Prostate gland (tissue), 2 donors: ENCODE measurements around the gene NUDT5. TPM values are rescaled to one million over a fixed set of nuclear protein-coding genes. Genes with fewer than 3 reads are reported as not detected.
A peak's percentile ranks its signal among the peaks of the same experiment; 100 is the strongest.

Source experiments
- DNase-seq: peaks from one replicate; pipeline ENCODE4 v3.0.0-alpha.2; 2019; ENCODE audit warnings: low spot score
- H3K27ac ChIP-seq, 2 donors: fragments of 200-600 bp; sonication (generic); 2 replicates each; pipeline ENCODE4 v1.5.1; 2017 to 2019
- H3K27me3 ChIP-seq: fragments of 200-600 bp; sonication (generic); replicated peaks from 2 replicates; pipeline ENCODE4 v1.5.1; 2019; ENCODE audit not compliant: insufficient read depth
- H3K36me3 ChIP-seq, 2 donors: fragments of 200-600 bp; sonication (generic); 1 replicate in 1 of 2; 2 replicates in 1 of 2; pipeline versions ENCODE4 v1.5.1 to v1.8.1; 2017 to 2019
- H3K4me1 ChIP-seq: fragments of 200-600 bp; sonication (generic); replicated peaks from 2 replicates; pipeline ENCODE4 v1.5.1; 2019
- H3K4me3 ChIP-seq, 2 donors: fragments of 200-600 bp; sonication (generic); 2 replicates each; pipeline ENCODE4 v1.5.1; 2017 to 2019
- H3K9me3 ChIP-seq: fragments of 200-600 bp; sonication (generic); 2 replicates; pipeline ENCODE4 v1.5.1; 2017
- POLR2A ChIP-seq: fragments of 450-650 bp; IDR thresholded peaks from one replicate; pipeline ENCODE4 v1.6.1; 2016; ENCODE audit warnings: antibody characterized with exemption, mild to moderate bottlenecking
- POLR2AphosphoS5 ChIP-seq: sonication (generic); formaldehyde crosslinking; IDR thresholded peaks from one replicate; pipeline ENCODE4 v1.6.1; 2017; ENCODE audit warnings: antibody characterized with exemption
- WGBS: methylation state at CpG from one replicate; pipeline ENCODE4 v1.1.5; 2018; 5-methylcytosine and 5-hydroxymethylcytosine counted together
- intact Hi-C: fragments of 100-400 bp; cut with DNase I; formaldehyde crosslinking; loops from one replicate; pipeline ENCODE4 v1.14.2; 2022
- total RNA-seq, 2 donors: library from RNA; depleted of rRNA; stranded (reverse); fragments of >200 nt; gene quantifications; one replicate each; pipeline ENCODE4 v1.1.0, GENCODE V29; 2016
- TF ChIP-seq, protein P1 (sequence below), 4 experiments: fragments of 200-600 bp in 2 of 4; fragments of 450-650 bp in 2 of 4; sonication (generic) in 2 of 4; IDR thresholded peaks; 1 replicate in 3 of 4; 2 replicates in 1 of 4; pipeline ENCODE4 v1.5.1; 2016 to 2019; ENCODE audit warnings: antibody characterized with exemption in 4 of 4, mild to moderate bottlenecking in 2 of 4, moderate library complexity in 2 of 4

Gene NUDT5
- 10 to 100 TPM; 32.6 to 35.8 TPM for total RNA-seq

DNA sequence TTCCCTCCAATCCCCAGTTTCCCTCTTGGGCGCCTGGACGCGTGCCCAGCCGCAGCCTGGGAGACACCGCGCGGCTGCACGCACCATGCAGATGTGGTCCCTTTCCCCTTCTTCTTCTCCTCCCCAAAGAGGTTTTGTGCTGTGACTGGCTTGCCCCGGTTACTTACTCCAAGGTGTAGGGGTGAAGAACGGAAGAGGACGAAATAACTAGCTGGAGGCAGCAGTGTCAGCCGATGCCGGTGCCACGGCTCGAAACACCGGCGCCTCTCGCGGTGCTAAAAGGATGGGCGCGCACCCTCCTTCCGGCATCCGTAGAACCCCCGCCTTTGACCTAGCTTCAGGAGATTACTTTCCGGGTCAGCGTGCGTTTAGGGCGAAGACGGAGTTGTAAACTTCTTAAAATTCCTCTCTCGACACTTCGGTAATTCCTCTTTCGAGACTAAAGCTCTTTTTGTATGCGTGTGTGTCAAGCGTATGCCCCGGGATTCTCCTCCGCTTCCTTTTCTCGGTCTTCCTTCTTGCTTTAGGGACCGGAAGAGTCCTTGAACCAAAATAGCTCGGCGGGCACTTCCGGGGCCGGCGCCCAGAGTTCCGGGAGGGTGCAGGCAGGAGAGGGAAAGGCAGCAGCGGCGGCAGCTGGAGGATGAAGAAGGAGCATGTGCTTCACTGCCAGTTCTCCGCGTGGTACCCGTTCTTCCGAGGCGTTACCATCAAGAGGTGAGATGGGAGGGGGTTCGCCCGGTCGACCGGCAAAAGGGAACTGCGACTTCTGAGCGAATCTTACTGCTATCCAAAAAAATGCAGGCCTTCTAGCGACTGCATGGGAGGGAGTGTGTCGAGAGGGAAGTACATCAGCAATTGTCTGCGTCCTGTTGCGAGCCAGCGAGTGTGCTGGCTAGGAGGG, at the start of gene NUDT5, which contains the start of gene CDC123:
NUDT5 (minus strand) TSS at position 289 of the 904 bp plus-strand sequence. CDS start 9,600 bp downstream, outside the sequence.
CDC123 (plus strand) TSS at position 586 of the 904 bp plus-strand sequence; CDS start at position 644, 58 bp downstream.
- DNase-seq: peak; percentile 85
- Histone ChIP-seq H3K4me1 (peaks cover 3% of the 10 kb centered on the region), H3K27ac (peak within 1 kb of the TSS; percentile 92), H3K4me3 (peak within 1 kb of the TSS; percentile 70 to 84), H3K9me3 (no peaks in the 10 kb centered on the region), H3K27me3 (no peaks in the 10 kb centered on the region), H3K36me3 (no peaks in the 10 kb centered on the region)
- TF ChIP-seq POLR2AphosphoS5 (peak; percentile 89), POLR2A (no peak)
- TF ChIP-seq, protein P1, sequence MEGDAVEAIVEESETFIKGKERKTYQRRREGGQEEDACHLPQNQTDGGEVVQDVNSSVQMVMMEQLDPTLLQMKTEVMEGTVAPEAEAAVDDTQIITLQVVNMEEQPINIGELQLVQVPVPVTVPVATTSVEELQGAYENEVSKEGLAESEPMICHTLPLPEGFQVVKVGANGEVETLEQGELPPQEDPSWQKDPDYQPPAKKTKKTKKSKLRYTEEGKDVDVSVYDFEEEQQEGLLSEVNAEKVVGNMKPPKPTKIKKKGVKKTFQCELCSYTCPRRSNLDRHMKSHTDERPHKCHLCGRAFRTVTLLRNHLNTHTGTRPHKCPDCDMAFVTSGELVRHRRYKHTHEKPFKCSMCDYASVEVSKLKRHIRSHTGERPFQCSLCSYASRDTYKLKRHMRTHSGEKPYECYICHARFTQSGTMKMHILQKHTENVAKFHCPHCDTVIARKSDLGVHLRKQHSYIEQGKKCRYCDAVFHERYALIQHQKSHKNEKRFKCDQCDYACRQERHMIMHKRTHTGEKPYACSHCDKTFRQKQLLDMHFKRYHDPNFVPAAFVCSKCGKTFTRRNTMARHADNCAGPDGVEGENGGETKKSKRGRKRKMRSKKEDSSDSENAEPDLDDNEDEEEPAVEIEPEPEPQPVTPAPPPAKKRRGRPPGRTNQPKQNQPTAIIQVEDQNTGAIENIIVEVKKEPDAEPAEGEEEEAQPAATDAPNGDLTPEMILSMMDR (IDR thresholded peaks at IDR 0.05): peak in 2 of 4 experiments; percentile 8 to 22
- under 1% methylated on average over 62 of the region's 62 CpGs for WGBS
- intact Hi-C loops: no loop called here

DNA sequence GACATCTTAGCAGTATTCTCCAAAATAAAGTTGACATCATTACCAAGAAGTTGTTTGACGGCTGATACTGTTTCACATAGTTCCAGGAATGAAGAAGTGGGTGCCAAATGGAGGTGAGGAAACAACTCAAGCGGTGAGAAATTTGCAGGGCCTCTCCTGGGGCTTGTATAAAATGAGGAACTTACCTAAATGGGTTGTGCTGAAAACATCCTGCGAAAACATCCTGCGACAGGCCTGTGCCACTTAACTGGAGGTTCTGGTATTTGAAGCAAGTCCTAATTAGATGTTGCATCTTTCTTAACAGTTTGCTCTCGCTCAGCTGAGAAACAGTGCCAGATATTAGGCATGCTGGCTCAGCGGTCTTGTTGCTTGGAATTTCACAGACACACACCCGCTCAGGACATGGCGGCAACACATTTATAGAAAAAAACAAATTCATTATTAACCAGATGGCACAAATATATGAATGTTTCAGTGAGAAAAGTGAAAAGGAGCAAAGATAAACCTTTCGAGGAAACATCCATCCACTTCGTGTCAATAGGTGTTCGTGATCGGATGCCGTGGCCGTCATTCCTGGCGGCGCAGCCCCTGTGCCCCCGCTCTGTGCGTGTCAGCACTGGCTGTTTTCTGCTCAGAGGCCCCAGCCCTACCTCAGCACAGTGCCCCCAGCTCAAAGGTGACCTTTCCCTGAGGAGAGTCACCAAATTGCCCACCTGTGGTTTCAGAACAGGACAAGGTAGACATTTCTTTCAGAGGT, 48.4 kb upstream of the NUDT5 start:
- Histone ChIP-seq H3K4me3 (no peak overlapping the region), H3K4me1 (no peaks in the 10 kb centered on the region), H3K9me3 (no peaks in the 10 kb centered on the region), H3K27me3 (no peaks in the 10 kb centered on the region), H3K27ac (no peak overlapping the region), H3K36me3 (peaks cover 0 to 10% of the 10 kb centered on the region in 2 donors)
- intact Hi-C loops: no loop called here
- peak; percentile 27 for DNase-seq
- TF ChIP-seq POLR2A: no peak
- TF ChIP-seq, protein P1 (IDR thresholded peaks at IDR 0.05): no peak
- no peak for TF ChIP-seq POLR2AphosphoS5
- 86% methylated on average over 18 of the region's 18 CpGs for WGBS

GRCh38 chr10:12241810-12242529, 46.3 kb upstream of the NUDT5 start:
- peak overlapping the region; percentile 54 to 66 for H3K27ac ChIP-seq
- H3K4me3 ChIP-seq: no peak overlapping the region
- peaks cover 0 to 10% of the 10 kb centered on the region in 2 donors for H3K36me3 ChIP-seq
- 29% methylated on average over 19 of the region's 19 CpGs for WGBS
- H3K27me3 ChIP-seq: no peaks in the 10 kb centered on the region
- no peaks in the 10 kb centered on the region for H3K4me1 ChIP-seq
- intact Hi-C loops: no loop called here
- peak; percentile 82 for DNase-seq
- no peaks in the 10 kb centered on the region for H3K9me3 ChIP-seq
- no peak for TF ChIP-seq POLR2A
- TF ChIP-seq POLR2AphosphoS5: peak; percentile 68
- TF ChIP-seq, protein P1 (IDR thresholded peaks at IDR 0.05): no peak

- WGBS: 97% methylated on average over 8 of the region's 8 CpGs
- no peak for TF ChIP-seq POLR2AphosphoS5
- no peak for TF ChIP-seq POLR2A
- TF ChIP-seq, protein P1 (IDR thresholded peaks at IDR 0.05): no peak
- no peak overlapping the region for H3K4me3 ChIP-seq
- intact Hi-C loops: no loop called here
- H3K36me3 ChIP-seq: no peaks in the 10 kb centered on the region
- H3K27ac ChIP-seq: no peak overlapping the region
- H3K4me1 ChIP-seq: no peaks in the 10 kb centered on the region
- DNase-seq: no peak
- no peaks in the 10 kb centered on the region for H3K9me3 ChIP-seq
- H3K27me3 ChIP-seq: no peaks in the 10 kb centered on the region
These were observed 43.1 kb upstream of the NUDT5 start for GRCh38 chr10:12238821-12239220.
